PC-9 (cell line): ENCODE data around the gene CNTNAP5.

Experiments used
- CTCF ChIP-seq: fragments of 200-600 bp; sonication (generic); conservative IDR thresholded peaks from 2 replicates; pipeline ENCODE4 v1.6.1; 2017; ENCODE audit warnings: mixed run types, antibody characterized with exemption, mild to moderate bottlenecking, moderate library complexity
- EZH2 ChIP-seq: fragments of 200-600 bp; sonication (generic); IDR thresholded peaks from 2 replicates; pipeline ENCODE4 v1.8.0; 2017; ENCODE audit warnings: antibody characterized with exemption, low read depth

- no peak for TF ChIP-seq CTCF
- TF ChIP-seq EZH2, result no peak
Observed at GRCh38 chr2:124426625-124427024, 401.5 kb downstream of the CNTNAP5 start.
